NCI-H82 treated with DMSO at 0.1 percent for 48 hours (cell line): ENCODE measurements around the gene CDK2AP2.
"Not testable (repeated sequence)": the region's sequence is repeated elsewhere in the genome, so short reads cannot be mapped to it uniquely, and the experiment has no call there.

Source experiments
- DNase-seq: peaks from one replicate; lab custom pipeline; 2025; ENCODE audit not compliant: unreplicated experiment; lab: John Stamatoyannopoulos, UW

The CDK2AP2 gene

DNA sequence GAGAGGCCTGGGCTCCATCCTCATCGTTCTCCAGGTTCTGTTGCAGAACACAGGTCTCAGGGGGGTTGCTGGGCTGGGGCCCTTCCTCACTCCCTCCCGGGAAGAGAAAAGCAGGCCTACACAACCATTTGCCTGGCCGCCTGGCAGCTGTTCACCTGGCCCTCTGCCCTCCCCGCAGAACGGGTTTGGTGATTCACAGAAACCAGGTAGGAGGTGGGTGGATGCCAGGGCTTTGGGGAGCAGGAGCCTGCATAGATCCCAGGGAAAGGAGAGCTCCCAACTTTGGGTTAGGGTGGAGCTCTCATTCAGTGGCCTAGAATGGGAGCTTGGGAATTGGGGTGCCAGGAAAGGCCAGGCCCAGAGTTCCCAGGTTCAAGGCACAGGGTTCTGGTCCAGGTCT lies 39.9 kb downstream of the CDK2AP2 start:
- no peak for DNase-seq

DNA sequence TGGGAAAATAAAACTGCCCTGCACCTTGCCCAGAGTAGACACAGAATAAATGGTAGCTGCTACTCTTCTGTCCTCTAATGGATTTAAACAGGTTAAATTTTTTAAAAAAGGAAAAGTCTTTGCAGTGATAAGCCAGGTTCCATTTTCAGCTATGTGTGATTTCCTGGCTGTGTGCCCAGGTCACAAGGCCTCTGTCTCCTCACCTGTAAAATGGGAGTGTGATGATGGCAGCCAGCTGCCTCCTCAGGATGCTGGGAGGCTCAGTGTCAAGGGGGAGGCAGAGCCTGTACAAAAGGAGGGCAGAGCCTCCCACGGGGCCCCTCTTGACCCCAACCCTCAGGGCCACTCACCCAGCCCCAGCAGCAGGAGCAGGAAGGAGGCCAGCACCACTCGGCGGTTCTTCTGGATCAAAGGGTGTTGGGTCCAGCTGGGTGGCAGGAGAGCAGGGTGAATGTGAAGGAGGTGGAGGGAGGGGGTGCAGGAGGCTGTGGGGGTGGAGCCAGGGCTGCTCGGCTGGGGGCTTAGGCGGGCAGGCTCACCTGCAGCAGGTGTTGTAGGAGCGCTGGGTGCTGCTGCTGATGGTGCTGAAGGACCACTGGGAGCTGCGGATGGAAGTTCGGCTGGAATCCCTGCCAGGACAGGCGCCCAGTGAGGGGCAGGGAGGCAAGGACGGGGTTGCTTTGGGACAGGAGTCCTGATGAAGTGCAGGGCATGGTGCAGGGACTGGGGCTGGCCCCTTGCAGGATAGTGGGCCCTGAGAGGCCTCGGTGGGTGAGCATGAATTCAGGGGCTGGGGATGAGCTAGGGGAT lies 40.8 kb downstream of the CDK2AP2 start:
- DNase-seq = no peak

DNA sequence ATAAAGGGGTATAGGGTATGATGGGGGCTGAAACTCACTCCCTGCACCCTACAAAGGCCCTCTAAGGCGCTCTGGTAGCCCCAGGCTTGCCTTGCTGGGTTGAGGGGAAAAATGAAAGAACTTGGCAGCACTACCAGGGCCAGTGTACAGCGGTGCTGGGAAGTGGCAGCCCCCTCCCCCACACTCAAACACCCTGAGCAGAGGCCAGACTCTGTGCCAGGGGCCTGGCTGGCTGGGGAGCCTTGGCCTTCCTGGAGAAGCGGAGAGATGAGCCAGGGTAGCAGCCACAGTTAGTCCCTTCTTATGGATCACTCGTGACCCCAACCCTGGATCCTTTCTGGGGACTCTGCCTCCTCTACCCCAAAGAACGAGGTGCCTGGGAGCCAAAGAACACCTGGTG lies 41.6 kb downstream of the CDK2AP2 start:
- no peak for DNase-seq

DNA sequence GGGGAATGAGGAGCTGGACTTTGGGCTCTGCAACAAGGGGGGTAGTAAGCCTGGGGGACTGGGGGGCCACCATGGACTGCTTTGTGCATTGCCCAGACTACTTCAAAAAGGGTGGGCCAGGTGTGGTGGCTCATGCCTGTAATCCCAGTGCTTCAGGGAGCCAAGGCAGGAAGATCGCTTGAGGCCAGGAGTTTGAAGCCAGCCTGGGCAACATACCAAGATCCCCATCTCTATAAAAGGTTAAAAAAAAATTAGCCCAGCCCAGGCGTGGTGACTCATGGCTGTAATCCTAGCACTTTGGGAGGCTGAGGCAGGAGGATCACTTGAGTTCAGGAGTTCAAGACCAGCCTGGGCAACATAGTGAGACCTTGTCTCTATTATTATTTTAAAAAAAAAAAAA lies 42.4 kb downstream of the CDK2AP2 start:
- not testable (repeated sequence) for DNase-seq

DNA sequence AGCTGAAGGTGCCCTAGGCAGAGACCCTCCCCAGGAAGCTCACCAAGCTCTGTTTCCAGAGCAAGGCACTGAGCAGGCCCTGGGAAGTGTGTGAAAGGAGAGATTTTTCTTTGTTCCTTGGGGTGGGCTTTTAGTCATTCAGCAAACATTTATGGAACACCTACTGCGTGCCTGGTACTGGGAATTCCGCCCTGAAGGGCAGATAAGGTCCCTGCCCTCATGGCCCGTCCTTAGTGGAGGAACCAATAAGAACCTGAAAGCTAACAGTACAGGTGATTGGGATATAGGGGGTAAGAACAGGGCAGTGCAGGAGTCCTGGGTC lies 42.8 kb downstream of the CDK2AP2 start:
- DNase-seq = no peak

DNA sequence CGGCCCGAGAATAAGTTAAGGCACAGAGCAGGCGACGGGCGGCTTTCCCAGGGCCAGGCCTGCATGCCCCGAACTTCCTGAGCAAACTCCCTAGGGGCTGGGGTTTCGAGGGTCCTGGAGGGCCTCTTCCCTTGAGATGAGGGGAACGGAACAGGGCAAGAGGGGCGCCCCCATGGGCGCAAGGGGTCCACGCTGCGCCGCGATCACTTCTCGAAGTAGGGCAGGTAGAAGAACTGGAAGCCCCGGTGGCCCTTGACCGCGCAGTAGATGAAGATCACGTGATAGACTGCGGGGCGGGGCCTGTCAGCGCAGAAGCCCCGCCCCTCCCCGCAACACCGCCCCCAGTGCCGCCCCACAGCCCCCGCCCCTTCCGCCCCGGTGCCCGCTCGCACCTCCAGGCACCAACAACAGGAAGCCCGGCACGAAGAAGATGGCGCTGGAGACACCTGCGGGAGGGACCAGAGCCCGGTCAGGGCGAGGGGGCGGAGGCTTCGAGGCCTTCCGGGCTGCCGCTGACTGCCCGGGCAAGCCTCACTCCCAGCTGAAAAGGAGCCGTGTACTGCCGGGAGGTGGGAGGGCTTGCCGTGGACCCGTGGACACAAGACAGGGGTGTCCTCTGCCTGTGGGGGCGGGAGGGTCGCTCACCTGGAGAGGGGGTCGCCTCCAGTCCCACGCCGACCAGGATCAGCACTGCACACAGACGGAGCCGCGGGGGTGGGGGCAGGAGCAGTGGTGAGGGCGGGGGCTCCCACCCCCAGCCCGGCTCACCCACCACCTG lies 43.4 kb downstream of the CDK2AP2 start:
- no peak for DNase-seq

DNA sequence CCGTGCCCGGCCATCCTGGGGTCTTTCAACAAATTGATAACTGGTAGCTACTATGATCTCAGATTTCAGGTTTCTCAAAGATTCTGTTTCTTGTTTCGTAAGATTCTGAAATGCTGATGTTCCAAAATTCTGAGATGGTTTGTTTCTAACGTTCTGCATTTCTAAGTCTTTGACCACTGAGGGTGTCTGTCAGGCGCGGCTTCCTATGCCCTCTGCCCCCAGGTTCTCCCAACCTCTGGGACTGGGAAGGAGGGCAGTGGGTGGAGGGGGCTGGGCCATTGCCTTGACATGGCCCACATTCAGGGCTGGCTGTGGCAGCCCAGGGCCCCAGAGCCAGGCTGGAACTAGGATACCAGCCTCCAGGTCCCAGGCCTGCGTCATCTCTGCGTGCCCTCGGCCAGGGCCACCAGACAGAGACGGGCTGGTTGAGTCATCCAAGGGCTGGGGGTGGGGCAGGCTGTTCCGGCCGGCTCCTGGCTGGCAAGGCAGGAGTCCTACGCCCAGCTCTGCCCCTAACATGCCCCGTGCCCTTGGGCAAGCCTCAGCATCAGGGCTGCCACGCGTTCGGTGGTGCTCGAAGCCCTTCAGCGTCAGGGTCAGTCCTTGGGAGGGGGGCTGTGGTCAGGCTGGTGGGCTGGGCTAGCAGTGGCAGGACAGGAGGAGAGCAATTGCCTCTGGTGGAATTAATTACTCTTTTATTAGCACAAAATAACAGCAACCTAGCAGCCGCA lies 44.1 kb downstream of the CDK2AP2 start:
- DNase-seq = no peak

DNA sequence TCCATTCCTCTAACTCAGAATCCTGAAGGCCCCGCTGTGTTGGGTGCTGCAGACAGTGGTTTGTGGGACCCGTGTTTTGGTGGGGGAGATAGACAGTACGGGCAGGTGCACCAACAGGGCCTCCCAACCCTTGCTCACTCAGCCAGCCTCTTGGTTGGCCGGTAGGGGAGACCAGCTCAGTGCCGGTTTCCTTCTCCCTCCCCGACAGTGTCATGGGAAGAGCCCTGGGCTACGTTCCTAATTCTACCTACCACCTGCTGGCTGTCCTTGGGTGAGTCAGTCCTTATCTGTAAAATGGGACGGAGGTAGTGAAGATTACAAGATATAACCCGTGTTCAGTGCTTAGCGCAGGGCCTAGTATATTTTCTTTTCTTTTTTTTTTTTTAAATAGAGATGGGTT lies 44.8 kb downstream of the CDK2AP2 start:
- no peak for DNase-seq

DNA sequence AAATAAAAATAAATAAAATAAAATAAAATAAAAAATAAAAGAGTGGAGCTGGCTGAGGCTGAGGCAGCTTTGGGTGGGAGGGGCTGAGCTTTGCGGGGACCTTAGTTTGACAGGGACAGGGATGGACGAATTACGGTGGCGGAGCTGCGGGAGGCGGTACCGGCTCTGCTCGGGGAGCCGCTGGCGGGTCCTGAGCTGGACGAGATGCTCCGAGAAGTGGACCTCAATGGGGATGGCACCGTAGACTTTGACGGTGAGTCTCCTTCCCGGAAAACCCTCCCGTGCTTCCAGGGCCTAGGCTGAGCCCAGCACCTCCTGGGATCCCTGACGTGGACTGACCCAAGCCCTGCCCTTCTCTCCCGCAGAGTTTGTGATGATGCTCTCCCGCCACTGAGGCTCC lies 49.7 kb downstream of the CDK2AP2 start:
- no peak for DNase-seq

DNA sequence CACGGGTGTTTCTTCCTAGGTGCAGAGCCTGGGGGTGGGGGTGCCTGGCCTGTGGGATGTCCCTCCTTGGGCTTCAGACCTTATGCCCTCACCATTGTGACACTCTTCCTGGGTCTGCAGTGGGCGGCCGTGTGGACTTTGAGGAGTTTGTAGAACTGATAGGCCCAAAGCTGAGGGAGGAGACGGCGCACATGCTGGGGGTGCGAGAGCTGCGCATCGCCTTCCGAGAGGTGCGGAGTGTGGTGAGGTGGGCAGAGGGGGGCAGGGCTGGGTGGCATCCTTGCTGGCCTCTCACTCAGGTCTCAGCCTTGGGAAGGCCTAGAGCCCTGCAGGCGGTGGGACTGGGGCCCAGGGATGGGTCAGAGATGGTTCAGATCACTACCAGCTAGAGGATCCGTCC lies 50.5 kb downstream of the CDK2AP2 start:
- DNase-seq = no peak
